Skin epidermis (tissue), 12 donors: ENCODE measurements around the gene NHLRC4.

ENCODE experiments used
- H3K27ac ChIP-seq, 21 experiments: fragments of 200-600 bp; sonication (generic) in 11 of 21; one replicate each; pipeline ENCODE4 v1.5.0; 2020; ENCODE audit warnings: mild to moderate bottlenecking in 3 of 21, inconsistent platforms in 2 of 21, moderate library complexity in 2 of 21
- H3K4me3 ChIP-seq, 7 experiments: fragments of 200-600 bp; sonication (generic) in 2 of 7; one replicate each; pipeline ENCODE4 v1.5.0; 2020; ENCODE audit warnings: inconsistent platforms in 2 of 7, mild to moderate bottlenecking in 2 of 7, moderate library complexity in 1 of 7

Gene NHLRC4, protein sequence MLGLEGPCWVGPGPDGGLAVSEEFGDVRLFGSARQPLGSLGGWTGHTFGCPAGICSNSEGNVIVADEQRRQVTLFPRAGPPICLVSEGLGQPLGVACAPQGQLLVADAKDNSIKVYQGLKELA

DNA sequence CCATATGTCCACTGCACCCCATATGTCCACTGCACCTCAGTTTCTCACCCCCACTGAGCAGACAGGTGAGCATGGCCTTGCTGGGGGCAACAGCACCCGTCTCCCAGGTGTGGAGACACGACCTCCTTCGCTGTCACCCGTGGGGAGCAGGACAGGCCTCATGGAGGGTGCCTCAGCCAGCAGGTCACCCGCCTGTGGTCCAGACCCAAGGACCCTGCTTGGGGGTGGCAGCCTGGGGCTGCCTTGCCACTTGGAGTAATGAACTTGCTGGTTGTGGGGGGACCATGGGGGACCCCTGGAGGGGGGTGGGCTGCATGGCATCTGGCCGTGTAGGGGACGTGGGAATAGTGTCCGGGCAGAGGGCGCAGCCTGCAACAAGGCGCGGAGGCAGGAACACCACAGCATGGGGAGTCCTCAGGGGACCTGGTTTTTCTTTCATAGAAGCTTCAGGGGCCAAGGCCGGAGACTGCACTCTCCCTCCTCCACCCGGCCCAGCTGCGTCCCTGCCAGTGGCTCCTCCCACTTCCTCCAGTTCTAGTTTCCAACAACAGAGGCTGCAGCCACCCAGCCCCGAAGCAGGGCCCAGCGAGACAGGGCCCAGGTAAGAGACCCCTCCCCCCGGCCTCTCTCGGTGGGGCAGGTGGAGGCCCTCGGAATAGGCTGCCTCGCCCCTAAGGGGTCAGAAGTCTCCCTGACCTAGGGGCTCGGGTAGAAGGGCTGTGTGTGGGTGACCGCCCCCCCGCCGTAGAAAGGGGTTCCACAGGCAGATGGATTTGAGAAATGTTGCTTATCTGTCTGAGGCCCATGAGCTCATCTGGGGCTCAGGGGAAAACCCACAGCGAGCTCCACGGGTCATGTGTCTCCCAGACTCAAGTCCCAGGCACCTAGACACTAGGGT lies at the start of gene NHLRC4:
Gene NHLRC4, plus strand, starts transcription at position 531 of the 898 bp plus-strand sequence. CDS start 1,043 bp downstream, outside the sequence.
- H3K4me3 ChIP-seq = peak within 1 kb of the TSS in 4 of 7 experiments; percentile 7 to 21 (median 15)
- H3K27ac ChIP-seq = peak within 1 kb of the TSS in 18 of 21 experiments; percentile 20 to 85 (median 62)

DNA sequence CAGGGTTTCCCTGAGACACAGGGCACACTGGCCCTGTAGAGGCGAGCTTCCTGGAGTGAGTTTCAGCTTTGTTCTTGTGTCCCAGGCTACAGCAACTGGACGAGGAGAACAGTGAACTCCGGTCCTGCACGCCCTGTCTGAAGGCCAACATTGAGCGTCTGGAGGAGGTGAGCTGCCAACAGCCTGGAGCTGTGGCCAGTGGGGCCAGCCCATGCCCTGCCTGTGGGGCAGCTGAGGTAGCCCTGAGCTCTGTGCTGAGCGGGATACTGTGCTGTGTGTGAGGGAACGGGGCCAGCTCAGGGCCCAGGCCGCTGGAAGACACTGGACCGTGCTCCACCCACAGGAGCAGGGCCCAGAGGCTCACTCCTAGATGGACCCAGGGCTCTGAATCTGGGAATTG lies 47.9 kb upstream of the NHLRC4 start:
- no peak overlapping the region for H3K27ac ChIP-seq

DNA sequence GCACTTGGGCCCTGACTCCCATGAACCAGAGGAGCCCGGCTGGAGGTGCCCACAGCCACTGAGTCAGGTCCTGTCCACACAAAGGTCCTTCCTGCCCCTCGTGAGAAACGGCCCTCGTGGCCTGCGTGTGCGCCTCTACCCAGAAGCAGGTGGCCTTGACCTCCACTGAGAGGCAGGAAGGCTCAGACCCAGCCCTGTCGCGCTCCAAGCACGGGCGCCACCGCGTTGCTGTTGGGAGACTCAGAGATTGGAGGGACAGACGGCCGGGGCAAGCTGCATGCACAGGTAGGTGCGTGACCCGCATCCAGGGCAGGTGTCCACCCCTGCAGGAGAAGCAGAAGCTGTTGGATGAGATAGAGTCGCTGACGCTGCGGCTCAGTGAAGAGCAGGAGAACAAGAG lies 47.4 kb upstream of the NHLRC4 start:
- Histone ChIP-seq H3K4me3 (no peak overlapping the region), H3K27ac (no peak overlapping the region)

More for the DNA sequence above, 47.9 kb upstream of the NHLRC4 start:
- H3K4me3 ChIP-seq = no peak overlapping the region

DNA sequence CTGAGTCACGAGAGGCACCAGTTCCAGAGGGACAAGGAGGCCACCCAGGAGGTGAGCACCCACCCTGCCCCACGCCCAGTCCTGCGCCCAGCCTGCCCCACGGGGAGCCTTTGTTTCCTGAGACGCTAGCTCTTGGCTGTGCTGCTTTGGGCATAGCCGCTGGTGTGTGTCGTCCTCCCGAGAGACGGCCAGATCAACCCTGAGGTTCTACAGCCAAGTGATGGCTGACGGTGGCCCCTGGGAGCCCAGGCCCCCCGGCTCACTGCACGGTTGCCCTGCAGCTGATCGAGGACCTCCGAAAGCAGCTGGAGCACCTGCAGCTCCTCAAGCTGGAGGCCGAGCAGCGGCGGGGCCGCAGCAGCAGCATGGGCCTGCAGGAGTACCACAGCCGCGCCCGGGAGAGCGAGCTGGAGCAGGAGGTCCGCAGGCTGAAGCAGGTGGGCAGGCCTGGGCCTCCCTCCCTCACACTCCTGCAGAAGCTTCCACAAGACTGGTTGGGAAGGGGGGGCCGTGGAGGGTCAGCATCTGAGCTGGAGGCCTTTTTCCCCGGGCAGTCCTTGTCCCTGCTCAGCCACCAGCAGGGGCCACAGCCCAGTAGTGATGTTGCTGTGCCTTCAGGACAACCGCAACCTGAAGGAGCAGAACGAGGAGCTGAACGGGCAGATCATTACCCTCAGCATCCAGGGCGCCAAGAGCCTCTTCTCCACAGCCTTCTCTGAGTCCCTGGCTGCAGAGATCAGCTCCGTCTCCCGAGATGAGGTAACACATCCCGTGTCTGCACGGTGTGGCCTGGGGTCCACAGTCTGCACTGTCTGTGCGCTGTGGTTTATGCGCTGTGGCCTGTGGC lies 46.7 kb upstream of the NHLRC4 start:
- H3K27ac ChIP-seq = no peak overlapping the region
- no peak overlapping the region for H3K4me3 ChIP-seq

DNA sequence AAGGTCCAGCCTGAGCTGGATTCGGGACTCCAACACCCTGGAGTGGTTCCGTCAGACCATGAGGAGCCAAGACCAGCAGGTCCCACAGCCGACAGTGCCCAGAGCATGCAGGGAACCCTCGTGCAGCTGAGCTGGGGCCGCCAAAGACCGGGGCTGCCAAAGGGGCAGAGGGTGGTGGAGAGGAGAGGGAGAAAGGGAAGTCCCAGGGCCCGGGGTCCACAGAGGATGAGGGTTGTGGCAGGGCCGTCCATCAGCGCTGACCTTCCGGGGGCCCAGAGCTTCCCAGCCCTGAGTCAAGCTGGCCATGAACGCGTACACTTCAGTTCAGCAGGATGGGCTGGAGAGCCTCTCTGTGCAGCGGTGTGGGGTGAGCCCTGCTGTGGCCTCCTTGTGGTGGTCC lies 46.0 kb upstream of the NHLRC4 start:
- peak overlapping the region in 2 of 21 experiments; percentile 1 to 10 for H3K27ac ChIP-seq
- H3K4me3 ChIP-seq = no peak overlapping the region

DNA sequence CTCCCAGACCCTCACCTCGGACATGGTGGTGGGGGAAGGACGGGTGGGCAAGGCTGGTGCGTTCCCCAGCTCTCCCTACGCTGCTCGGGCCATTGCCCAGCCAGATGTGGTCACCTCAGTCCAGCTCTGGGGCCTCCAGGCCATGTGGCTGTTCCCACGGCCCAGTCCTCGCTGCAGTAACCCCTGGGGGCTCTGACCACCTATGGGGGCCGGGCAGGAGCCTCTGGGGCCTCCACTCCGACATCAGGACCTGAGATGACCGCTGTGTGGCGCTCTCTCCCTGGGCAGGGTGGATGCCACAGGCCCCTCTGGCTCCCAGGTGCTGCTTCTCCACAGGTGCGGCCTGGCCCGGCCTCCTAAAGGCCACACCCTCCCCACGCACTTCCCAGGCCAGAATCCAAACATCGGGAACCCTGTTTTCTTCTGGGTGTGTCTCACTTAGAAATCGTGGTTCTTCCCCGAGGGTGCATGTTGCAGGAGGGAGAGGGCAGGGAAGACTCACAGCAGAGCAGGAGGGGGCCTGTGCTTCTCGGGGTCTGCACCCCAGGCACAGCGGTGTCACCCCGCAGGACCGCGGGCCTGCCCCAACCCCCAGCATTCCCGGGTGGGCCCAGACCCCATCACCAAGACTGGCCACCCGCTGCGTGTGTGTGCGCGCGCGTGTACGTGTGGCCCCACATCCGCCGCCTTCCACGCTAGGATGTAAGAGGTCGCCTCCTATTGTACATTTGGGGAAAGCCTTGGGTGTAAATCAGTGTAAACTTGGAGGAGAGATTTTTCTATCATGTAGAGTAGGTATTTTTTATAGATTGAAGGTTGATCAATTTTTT lies 45.2 kb upstream of the NHLRC4 start:
- Histone ChIP-seq H3K27ac (peak overlapping the region in 3 of 21 experiments; percentile 1 to 57 (median 10)), H3K4me3 (no peak overlapping the region)

DNA sequence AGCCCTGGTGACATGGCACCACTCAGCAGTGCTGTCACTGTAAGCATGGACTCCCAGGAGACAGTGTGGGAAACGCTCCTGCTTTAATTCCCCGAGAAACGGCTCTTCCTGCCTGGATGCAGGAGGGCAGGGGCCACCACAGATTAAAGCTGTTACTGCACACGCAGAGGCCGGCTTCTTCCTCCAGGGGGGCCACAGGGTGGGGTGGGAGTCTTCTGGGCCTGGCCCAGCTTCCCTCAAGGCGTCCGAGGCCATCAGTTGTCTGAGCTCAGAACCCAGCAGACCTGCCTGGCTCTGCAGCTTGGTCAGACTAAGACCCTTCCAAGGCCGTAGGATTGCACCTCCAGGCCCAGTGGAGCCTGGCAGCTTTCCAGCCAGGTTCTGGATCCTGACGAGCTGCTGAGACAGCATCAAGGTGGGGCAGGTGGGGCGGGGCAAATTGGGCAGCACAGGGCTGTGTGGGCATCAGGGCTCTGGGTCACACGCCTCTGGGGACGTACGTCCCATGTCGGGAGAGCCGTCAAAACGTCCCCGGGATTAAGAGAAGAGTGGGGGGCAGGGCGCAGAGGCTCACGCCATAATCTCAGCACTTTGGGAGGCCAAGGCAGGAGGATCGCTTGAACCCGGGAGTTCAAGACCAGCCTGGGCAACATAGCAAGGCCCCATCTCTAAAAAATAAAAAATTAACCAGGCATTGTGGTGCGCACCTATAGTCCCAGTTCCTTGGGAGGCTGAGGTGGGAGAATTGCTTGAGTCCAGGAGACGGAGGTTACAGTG lies 44.3 kb upstream of the NHLRC4 start:
- no peak overlapping the region for H3K4me3 ChIP-seq
- H3K27ac ChIP-seq = no peak overlapping the region

DNA sequence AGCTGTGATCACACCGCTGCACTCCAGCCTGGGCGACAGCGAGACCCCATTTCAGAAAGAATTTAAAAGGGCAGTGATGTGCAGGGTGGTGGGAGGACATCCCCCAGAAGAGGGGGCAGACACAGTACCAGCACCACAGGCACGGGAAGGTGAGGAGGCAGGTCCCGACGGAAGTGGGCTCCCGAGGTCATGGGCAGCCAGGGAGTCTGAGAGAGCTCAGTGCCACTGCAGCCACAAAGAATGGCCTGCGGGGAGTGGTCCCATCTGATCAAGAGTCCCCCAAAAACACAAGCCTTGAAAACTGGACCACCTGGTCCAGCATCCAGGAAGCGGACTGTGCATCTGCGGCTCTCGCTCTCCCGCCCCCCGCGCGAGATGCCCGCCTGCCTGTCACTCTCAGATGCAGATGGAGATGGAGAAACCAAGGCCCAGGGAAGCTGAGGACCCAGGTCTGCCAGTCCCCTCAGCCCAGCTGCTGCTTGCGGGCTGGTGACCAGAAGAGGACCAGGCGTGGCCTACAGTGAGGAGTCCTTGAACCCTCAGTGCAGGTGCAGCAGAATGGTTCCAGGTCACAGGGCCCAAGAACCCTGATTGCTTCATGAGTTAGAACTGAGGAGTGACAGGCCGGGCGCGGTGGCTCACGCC lies 43.6 kb upstream of the NHLRC4 start:
- Histone ChIP-seq H3K27ac (peak overlapping the region in 1 of 21 experiments; percentile 4), H3K4me3 (no peak overlapping the region)

DNA sequence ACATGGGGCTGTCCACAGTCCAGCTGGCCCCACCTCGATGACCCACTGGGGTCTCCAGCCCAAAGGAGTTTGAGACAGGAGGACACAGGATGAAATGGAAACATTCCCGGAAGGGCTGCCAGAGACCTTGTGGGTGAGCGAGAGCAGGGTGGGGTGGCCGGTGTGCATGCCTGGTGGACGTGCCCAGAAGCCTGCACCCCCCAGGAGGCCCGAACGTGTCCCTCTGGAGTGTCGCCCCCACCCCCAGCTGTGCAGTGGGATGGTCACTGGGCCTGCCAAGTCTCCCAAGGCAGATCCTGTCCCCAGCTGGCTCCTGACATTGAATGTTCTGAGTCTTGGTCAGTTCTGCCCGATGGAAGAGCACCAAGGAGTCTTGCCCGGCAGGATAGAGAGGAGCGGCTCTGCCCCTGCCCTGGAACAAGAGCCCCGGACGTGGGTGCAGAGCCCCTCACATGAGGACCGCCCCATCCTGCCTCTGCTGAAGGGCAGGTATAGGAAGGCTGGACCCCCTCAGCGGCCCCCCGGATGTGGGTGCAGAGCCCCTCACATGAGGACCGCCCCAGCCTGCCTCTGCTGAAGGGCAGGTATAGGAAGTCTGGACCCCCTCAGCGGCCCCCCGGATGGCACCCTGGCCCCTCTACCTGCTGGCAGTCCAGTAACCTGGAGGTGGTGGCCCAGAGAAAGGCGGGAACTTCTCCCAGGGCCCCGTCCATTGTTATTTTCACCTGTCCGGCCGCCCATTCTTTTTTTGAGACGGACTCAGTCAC lies 42.3 kb upstream of the NHLRC4 start:
- H3K4me3 ChIP-seq = no peak overlapping the region
- H3K27ac ChIP-seq = peak overlapping the region in 7 of 21 experiments; percentile 1 to 98 (median 97)

DNA sequence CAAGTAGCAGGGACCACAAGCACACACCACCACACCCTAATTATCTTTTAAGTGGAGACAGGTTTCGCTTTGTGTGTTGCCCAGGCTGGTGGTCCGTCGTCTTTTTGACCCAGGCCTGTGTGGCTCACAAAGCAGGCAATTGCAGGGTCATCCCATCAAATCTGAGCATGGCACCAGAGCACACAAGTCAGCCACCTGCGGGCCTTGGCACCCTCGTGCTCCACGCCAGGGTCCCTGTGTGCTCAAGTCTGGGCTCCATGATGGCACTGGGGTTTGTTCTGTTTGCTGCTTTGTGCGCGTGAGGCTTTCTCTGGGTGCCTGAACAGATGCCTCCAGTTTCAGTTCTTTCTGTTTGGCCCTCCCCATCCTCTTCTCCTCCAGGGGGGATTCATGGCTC lies 41.7 kb upstream of the NHLRC4 start:
- H3K27ac ChIP-seq = peak overlapping the region in 14 of 21 experiments; percentile 1 to 100 (median 97)
- H3K4me3 ChIP-seq = no peak overlapping the region

DNA sequence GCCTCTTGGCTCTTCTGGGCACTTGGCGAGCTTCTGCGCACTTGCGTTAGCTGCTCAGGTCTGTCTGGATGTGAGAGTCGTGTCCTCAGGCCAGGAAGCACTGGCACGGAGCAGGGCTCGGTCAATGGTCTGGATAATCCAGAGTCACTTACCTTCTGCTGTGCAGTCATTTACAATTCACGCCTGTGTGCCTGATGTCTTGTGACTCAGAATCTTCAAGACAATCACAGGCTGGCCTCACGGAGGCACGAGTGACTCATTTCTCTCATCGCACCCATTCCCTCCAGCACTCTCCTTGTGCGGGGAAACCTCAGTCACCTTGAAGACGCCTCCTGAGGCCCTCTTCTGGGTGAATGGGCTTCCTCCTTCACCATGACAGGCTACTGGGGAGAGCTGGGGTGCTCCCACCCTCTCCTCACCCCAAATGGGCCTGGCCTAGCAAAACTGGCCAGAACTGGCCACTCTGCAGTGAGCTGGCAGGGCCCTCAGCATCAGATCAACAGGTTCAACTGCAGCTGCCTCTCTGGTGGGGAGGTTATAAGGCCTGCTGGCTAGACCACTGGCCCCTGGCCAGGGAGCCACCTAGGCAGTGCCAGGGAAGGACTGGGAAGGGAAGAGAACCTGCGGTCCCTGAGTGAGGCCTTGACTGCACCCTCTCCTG lies 41.2 kb upstream of the NHLRC4 start:
- H3K27ac ChIP-seq = peak overlapping the region in 20 of 21 experiments; percentile 47 to 100 (median 97)
- peak overlapping the region in 6 of 7 experiments; percentile 56 to 87 (median 78) for H3K4me3 ChIP-seq

DNA sequence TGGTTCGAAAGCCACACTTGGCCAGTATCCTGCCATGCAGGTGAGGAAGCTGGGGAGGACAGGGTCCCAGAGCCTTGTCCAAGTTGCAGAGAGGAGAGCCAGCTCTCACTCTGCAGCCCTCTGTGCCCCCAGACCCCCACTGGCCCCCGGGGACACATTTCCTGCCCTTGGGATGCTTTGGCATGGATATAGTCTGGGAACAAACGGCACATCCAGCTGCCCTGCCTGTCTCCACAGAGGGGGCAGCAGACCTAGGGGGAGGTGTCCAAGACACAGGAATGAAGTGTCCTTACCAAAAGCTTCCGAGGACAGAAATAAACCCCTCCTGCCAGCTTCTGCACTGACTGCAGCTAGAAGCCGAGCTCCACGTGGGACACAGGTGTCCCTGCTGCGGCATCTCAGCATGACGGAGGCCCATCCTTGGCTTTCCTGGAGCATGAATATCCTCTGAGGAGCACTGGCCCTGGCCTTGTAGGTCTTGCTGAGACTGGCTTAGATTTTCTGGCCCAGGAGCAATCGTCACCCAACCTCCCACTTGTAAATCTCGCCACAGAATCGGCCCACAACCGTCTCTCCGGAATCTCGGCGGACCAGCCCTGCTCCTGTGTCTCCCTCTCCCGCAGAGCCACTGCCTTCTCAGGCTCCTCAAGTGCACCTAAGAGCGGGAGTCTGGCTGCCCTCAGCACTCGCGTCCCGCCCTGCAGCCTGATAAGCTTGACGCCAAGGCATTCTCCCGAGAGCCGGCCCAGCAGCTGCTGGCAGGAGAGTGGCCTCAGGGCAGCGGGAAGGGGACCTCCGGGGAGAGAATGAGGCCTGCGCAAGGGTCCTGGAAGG lies 40.4 kb upstream of the NHLRC4 start:
- Histone ChIP-seq H3K27ac (peak overlapping the region; percentile 79 to 100 (median 97)), H3K4me3 (peak overlapping the region; percentile 56 to 87 (median 79))

DNA sequence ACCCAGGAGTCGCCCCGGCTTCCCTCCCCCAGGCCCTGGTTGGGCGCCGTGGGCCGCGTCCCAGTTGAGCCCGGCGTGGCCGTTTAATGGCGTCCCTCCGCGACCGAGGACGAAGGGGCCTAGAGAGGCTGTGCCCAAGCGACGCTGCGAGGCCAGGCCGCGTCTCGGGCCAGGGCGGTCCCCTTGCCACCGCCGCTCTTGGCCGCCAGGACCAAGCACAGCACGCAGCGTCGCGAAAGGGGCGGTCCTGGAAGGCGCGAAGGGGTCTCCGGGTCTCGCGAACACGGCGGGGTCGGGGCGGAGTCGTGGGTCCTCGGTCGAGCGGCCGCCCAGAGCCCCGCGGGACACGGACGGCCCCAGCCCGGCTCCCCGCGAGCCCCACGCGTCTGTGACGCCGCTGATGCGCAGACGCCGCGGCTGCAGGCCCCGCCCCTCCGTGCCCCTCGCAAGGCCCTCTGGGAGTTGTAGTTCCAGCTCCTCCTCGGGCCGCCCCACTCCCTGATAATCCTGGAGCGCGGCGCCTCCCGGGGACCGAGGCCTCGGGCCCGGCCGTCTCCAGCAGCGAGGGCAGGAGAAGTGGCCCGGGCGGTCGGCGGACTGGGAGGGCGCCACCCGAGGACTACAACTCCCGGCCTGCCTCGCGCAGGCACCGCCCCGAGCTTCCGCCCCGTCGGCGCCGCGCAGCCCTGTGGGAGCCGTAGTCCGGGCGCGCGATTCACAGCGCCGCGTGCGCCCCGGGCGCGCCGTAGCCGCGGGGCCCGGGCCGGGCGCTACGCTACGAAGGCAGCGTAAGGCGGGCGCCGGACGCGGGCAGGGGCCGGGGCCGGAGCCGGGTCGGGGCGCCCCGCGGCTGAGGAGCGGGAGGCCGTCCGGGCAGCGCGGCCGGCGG lies 39.5 kb upstream of the NHLRC4 start, which contains the start of gene CAPN15:
Gene CAPN15, plus strand, starts transcription at position 698 of the 889 bp plus-strand sequence. CDS start 19,127 bp downstream, outside the sequence.
- H3K27ac ChIP-seq = peak within 1 kb of the TSS; percentile 83 to 100 (median 97)
- H3K4me3 ChIP-seq = peak within 1 kb of the TSS; percentile 60 to 87 (median 79)
